Transverse colon (tissue), 4 donors: ENCODE results near the gene SYNJ1.

Source experiments
- EP300 ChIP-seq: sonication (generic); formaldehyde crosslinking; IDR thresholded peaks from one replicate; pipeline ENCODE4 v1.6.1; 2017; ENCODE audit warnings: antibody characterized with exemption, low read depth
- POLR2A ChIP-seq: fragments of 450-650 bp; IDR thresholded peaks from one replicate; pipeline ENCODE4 v1.6.1; 2016; ENCODE audit warnings: antibody characterized with exemption, mild to moderate bottlenecking, moderate library complexity
- POLR2AphosphoS5 ChIP-seq, 3 donors: sonication (generic); formaldehyde crosslinking; IDR thresholded peaks; one replicate each; pipeline ENCODE4 v1.6.1; 2016; ENCODE audit warnings: antibody characterized with exemption in 3 of 3
- TF ChIP-seq, protein P1 (sequence below), 5 experiments: fragments of 200-600 bp in 3 of 5; fragments of 450-650 bp in 2 of 5; sonication (generic) in 3 of 5; IDR thresholded peaks; 1 replicate in 2 of 5; 2 replicates in 3 of 5; pipeline ENCODE4 v1.5.1; 2016 to 2017; ENCODE audit warnings: antibody characterized with exemption in 5 of 5, inconsistent platforms in 3 of 5, mild to moderate bottlenecking in 2 of 5, moderate library complexity in 1 of 5

DNA sequence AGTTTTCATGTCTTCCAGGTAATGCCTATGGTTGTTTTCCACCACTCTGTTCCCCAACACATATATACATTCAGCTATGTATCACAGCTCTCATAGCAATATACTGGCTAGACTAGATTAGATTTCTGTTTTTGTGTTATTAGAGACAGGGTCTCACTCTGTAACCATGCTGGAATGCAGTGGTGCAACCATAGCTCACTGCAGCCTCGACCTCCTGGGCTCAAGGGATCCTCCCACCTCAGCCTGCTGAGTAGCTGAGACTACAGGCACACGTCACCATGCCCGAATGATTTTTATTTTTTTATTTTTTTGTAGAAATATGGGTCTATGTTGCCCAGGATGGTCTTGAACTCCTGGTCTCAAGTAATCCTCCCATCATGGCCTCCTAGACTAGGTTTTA lies 37.7 kb downstream of the SYNJ1 start:
- TF ChIP-seq, protein P1, sequence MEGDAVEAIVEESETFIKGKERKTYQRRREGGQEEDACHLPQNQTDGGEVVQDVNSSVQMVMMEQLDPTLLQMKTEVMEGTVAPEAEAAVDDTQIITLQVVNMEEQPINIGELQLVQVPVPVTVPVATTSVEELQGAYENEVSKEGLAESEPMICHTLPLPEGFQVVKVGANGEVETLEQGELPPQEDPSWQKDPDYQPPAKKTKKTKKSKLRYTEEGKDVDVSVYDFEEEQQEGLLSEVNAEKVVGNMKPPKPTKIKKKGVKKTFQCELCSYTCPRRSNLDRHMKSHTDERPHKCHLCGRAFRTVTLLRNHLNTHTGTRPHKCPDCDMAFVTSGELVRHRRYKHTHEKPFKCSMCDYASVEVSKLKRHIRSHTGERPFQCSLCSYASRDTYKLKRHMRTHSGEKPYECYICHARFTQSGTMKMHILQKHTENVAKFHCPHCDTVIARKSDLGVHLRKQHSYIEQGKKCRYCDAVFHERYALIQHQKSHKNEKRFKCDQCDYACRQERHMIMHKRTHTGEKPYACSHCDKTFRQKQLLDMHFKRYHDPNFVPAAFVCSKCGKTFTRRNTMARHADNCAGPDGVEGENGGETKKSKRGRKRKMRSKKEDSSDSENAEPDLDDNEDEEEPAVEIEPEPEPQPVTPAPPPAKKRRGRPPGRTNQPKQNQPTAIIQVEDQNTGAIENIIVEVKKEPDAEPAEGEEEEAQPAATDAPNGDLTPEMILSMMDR (IDR thresholded peaks at IDR 0.05) = no peak
- TF ChIP-seq POLR2AphosphoS5 (IDR thresholded peaks at IDR 0.05) (no peak), POLR2A (no peak), EP300 (no peak)
